Vagina (tissue), 2 donors: ENCODE data around the gene LINC01488. TPM values are rescaled to one million over a fixed set of nuclear protein-coding genes. Genes with fewer than 3 reads are reported as not detected.
A peak's percentile ranks its signal among the peaks of the same experiment; 100 is the strongest.

Experiments used
- DNase-seq, 2 donors: peaks; one replicate each; pipeline ENCODE4 v3.0.0-alpha.2; 2017; ENCODE audit errors: extremely low spot score in 2 of 2
- H3K27ac ChIP-seq: fragments of 200-600 bp; sonication (generic); one replicate; pipeline ENCODE4 v1.5.1; 2019
- H3K27me3 ChIP-seq: fragments of 200-600 bp; sonication (generic); one replicate; pipeline ENCODE4 v1.5.1; 2019
- H3K36me3 ChIP-seq, 2 donors: fragments of 200-600 bp; sonication (generic); one replicate each; pipeline ENCODE4 v1.5.1; 2017 to 2019
- H3K4me1 ChIP-seq: fragments of 200-600 bp; sonication (generic); one replicate; pipeline ENCODE4 v1.5.1; 2019
- H3K4me3 ChIP-seq, 2 donors: fragments of 200-600 bp; sonication (generic); 1 replicate in 1 of 2; 2 replicates in 1 of 2; pipeline ENCODE4 v1.5.1; 2016 to 2019
- H3K9me3 ChIP-seq: fragments of 200-600 bp; sonication (generic); one replicate; pipeline ENCODE4 v1.5.1; 2019
- CTCF ChIP-seq, 3 experiments: fragments of 450-650 bp in 2 of 3; fragments of 200-600 bp in 1 of 3; sonication (generic) in 1 of 3; IDR thresholded peaks; one replicate each; pipeline ENCODE4 v1.5.1; 2017 to 2019; ENCODE audit warnings: antibody characterized with exemption in 3 of 3, mild to moderate bottlenecking in 2 of 3, moderate library complexity in 2 of 3
- POLR2A ChIP-seq, 2 donors: fragments of 450-650 bp; IDR thresholded peaks; one replicate each; pipeline ENCODE4 v1.6.1; 2017; ENCODE audit warnings: antibody characterized with exemption in 2 of 2, mild to moderate bottlenecking in 2 of 2, moderate library complexity in 2 of 2
- POLR2AphosphoS5 ChIP-seq, 2 donors: sonication (generic); formaldehyde crosslinking; IDR thresholded peaks; one replicate each; pipeline ENCODE4 v1.9.0; 2017; ENCODE audit warnings: antibody characterized with exemption in 2 of 2, mild to moderate bottlenecking in 2 of 2, low read depth in 1 of 2; ENCODE audit not compliant: insufficient read depth in 1 of 2
- intact Hi-C: fragments of 100-400 bp; cut with DNase I; formaldehyde crosslinking; loops from one replicate; pipeline ENCODE4 v1.15.1; 2023
- total RNA-seq: library from RNA; depleted of rRNA; stranded (reverse); fragments of >200 nt; gene quantifications from one replicate; pipeline ENCODE4 v1.2.3, GENCODE V29; 2016

Gene LINC01488
- total RNA-seq, 1 donor from 2014 or later, result not detected

- peaks cover 23% of the 10 kb centered on the region for H3K4me1 ChIP-seq
- H3K36me3 ChIP-seq, result no peaks in the 10 kb centered on the region
- TF ChIP-seq POLR2AphosphoS5 (IDR thresholded peaks at IDR 0.05; ENCODE audit: insufficient read depth in 1 of 2, low read depth in 1 of 2) (no peak), CTCF (IDR thresholded peaks at IDR 0.05) (no peak), POLR2A (IDR thresholded peaks at IDR 0.05) (no peak)
- no peaks in the 10 kb centered on the region for H3K27me3 ChIP-seq
- peaks cover 3% of the 10 kb centered on the region for H3K9me3 ChIP-seq
- no peak for DNase-seq
- no peak overlapping the region for H3K27ac ChIP-seq
- no peak overlapping the region for H3K4me3 ChIP-seq
- intact Hi-C loops, result no loop called here
Measured at GRCh38 chr11:69461272-69461962, 20.0 kb upstream of the LINC01488 start.

GRCh38 chr11:69462106-69462951 is 19.1 kb upstream of the LINC01488 start:
- Histone ChIP-seq H3K4me1 (peaks cover 23% of the 10 kb centered on the region), H3K9me3 (peaks cover 3% of the 10 kb centered on the region), H3K4me3 (no peak overlapping the region), H3K27me3 (no peaks in the 10 kb centered on the region), H3K36me3 (no peaks in the 10 kb centered on the region), H3K27ac (no peak overlapping the region)
- intact Hi-C loops, result no loop called here
- no peak for DNase-seq
- TF ChIP-seq CTCF (IDR thresholded peaks at IDR 0.05) (no peak), POLR2A (IDR thresholded peaks at IDR 0.05) (no peak), POLR2AphosphoS5 (IDR thresholded peaks at IDR 0.05; ENCODE audit: insufficient read depth in 1 of 2, low read depth in 1 of 2) (no peak)

- peak in 1 of 2 donors; percentile 12 for TF ChIP-seq POLR2AphosphoS5 (IDR thresholded peaks at IDR 0.05; ENCODE audit: insufficient read depth in 1 of 2, low read depth in 1 of 2)
- TF ChIP-seq POLR2A (IDR thresholded peaks at IDR 0.05), result no peak
- Histone ChIP-seq H3K4me1 (peaks cover 23% of the 10 kb centered on the region), H3K9me3 (peaks cover 3% of the 10 kb centered on the region)
Measured at GRCh38 chr11:69463181-69463994, 18.1 kb upstream of the LINC01488 start.

GRCh38 chr11:69463995-69464960 is 17.2 kb upstream of the LINC01488 start:
- Histone ChIP-seq H3K27me3 (no peaks in the 10 kb centered on the region), H3K9me3 (peaks cover 3% of the 10 kb centered on the region), H3K27ac (peak overlapping the region; percentile 35), H3K4me1 (peaks cover 23% of the 10 kb centered on the region), H3K36me3 (no peaks in the 10 kb centered on the region), H3K4me3 (no peak overlapping the region)
- intact Hi-C loops, result no loop called here
- no peak for DNase-seq
- TF ChIP-seq CTCF (IDR thresholded peaks at IDR 0.05) (no peak), POLR2A (IDR thresholded peaks at IDR 0.05) (no peak), POLR2AphosphoS5 (IDR thresholded peaks at IDR 0.05; ENCODE audit: insufficient read depth in 1 of 2, low read depth in 1 of 2) (no peak)

More at GRCh38 chr11:69463181-69463994, 18.1 kb upstream of the LINC01488 start:
- Histone ChIP-seq H3K4me3 (no peak overlapping the region), H3K36me3 (no peaks in the 10 kb centered on the region), H3K27me3 (no peaks in the 10 kb centered on the region), H3K27ac (peak overlapping the region; percentile 35)
- DNase-seq, result no peak
- intact Hi-C loops, result no loop called here
